ENCODE measurements around the gene TRAPPC3. TPM values are rescaled to one million over a fixed set of nuclear protein-coding genes. Genes with fewer than 3 reads are reported as not detected.

TRAPPC3 gene
- total RNA-seq, 1 donor from 2014 or later, result 52.0 TPM

DNA sequence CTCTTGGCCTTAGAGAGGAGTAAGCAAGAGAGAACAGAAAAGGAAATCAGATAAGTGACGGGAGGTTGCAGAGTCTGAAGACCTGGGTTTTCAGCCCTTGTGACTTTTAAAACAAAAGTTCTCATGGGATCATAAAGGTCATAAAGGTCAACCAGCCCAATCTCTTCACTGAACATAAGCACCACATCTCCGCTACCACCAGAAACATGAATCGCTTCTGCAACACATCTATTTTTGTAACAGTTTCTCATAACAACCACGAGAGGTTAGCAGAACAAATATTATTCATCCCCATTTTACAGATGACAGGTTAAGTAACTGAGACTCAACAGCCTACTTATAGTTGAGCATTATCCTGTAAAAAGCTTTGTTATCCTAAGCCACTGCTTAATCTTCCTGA, 5.9 kb downstream of the TRAPPC3 start:
- DNase-seq (ENCODE audit: low spot score in 2 of 2), result no peak
- H3K36me3 ChIP-seq, result peaks cover 6 to 7% of the 10 kb centered on the region in 2 donors
- intact Hi-C loops (cut with DNase I), result no loop called here
- H3K27me3 ChIP-seq, result no peaks in the 10 kb centered on the region
- peaks cover 7 to 19% of the 10 kb centered on the region in 2 donors for H3K4me1 ChIP-seq
- no peaks in the 10 kb centered on the region for H3K9me3 ChIP-seq
- TF ChIP-seq, protein P1, sequence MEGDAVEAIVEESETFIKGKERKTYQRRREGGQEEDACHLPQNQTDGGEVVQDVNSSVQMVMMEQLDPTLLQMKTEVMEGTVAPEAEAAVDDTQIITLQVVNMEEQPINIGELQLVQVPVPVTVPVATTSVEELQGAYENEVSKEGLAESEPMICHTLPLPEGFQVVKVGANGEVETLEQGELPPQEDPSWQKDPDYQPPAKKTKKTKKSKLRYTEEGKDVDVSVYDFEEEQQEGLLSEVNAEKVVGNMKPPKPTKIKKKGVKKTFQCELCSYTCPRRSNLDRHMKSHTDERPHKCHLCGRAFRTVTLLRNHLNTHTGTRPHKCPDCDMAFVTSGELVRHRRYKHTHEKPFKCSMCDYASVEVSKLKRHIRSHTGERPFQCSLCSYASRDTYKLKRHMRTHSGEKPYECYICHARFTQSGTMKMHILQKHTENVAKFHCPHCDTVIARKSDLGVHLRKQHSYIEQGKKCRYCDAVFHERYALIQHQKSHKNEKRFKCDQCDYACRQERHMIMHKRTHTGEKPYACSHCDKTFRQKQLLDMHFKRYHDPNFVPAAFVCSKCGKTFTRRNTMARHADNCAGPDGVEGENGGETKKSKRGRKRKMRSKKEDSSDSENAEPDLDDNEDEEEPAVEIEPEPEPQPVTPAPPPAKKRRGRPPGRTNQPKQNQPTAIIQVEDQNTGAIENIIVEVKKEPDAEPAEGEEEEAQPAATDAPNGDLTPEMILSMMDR (IDR thresholded peaks at IDR 0.05), result no peak
- H3K4me3 ChIP-seq, result no peak overlapping the region
- no peak overlapping the region for H3K27ac ChIP-seq

DNA sequence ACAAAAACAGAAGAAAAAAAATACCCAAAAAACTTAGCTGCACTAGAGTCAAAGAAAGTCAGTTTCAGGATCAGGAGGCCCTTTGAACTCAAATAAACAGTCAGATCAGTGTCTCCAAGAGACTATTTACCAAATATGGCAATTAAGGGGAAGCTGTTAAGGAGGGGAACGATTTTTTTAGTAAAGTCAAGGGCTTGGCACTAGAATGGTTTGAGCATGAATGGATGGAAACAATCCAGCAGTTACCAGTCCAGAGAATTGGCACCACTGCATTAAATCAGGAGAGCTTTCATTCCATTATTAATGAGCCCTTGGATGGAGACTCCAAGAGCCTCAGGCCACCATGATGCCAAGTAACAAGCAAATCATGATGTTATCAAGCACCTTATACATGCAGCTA, 7.2 kb downstream of the TRAPPC3 start:
- Histone ChIP-seq H3K4me3 (no peak overlapping the region), H3K9me3 (no peaks in the 10 kb centered on the region), H3K27ac (peak overlapping the region; percentile 23 to 59), H3K27me3 (no peaks in the 10 kb centered on the region), H3K36me3 (peaks cover 13 to 16% of the 10 kb centered on the region in 2 donors), H3K4me1 (peaks cover 2 to 9% of the 10 kb centered on the region in 2 donors)
- intact Hi-C loops (cut with DNase I), result no loop called here
- TF ChIP-seq, protein P1 (IDR thresholded peaks at IDR 0.05), result no peak
- DNase-seq (ENCODE audit: low spot score in 2 of 2), result no peak

DNA sequence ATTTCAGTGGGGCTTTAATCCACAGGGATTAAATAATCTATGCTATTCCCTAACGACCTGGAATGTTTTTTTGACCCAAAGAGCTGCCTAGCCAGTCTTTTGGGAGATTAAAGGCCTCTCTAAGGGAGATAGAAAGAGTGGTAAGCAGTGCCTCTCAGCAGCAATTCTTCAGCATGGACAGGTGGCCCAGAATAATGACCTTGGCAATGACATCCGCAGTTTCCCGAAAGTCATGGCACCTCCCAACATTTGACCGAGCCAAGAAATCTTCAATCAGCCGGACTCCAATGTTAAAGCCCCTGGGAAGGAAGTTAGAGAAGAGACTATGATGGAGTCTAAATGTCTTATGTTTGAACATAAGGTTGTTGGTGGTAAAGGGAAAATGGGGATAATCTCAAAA, 9.8 kb downstream of the TRAPPC3 start:
- TF ChIP-seq, protein P1 (IDR thresholded peaks at IDR 0.05), result no peak
- no peak for DNase-seq (ENCODE audit: low spot score in 2 of 2)
- H3K27me3 ChIP-seq, result no peaks in the 10 kb centered on the region
- intact Hi-C loops (cut with DNase I), result no loop called here
- no peak overlapping the region for H3K4me3 ChIP-seq
- H3K4me1 ChIP-seq, result peaks cover 8 to 33% of the 10 kb centered on the region in 2 donors
- peak overlapping the region; percentile 0 to 59 for H3K27ac ChIP-seq
- H3K36me3 ChIP-seq, result peaks cover 13 to 16% of the 10 kb centered on the region in 2 donors
- no peaks in the 10 kb centered on the region for H3K9me3 ChIP-seq

DNA sequence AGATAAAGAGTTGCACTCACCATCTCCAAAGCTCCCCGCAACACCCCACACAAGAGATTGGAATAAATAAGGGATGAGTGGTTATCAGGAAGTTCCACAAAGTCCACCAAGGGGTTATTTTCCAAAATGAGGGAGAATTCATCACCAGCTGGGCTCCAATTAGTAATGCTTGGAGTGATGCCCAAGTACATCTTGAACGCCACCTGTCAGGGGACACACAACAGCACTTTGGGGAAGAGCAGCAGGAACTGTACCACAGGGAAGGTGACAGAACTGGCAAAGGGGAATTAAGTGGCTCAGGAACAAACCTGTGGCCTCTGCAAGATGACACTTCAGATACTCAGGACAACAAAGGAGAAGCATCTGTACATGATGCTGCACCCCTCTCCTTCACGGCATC, 11.5 kb downstream of the TRAPPC3 start:
- Histone ChIP-seq H3K27me3 (no peaks in the 10 kb centered on the region), H3K27ac (peak overlapping the region; percentile 85 to 91), H3K36me3 (peaks cover 13 to 16% of the 10 kb centered on the region in 2 donors), H3K4me3 (no peak overlapping the region), H3K4me1 (peaks cover 8 to 37% of the 10 kb centered on the region in 2 donors), H3K9me3 (no peaks in the 10 kb centered on the region)
- DNase-seq (ENCODE audit: low spot score in 2 of 2), result no peak
- intact Hi-C loops (cut with DNase I), result no loop called here
- TF ChIP-seq, protein P1 (IDR thresholded peaks at IDR 0.05), result no peak

DNA sequence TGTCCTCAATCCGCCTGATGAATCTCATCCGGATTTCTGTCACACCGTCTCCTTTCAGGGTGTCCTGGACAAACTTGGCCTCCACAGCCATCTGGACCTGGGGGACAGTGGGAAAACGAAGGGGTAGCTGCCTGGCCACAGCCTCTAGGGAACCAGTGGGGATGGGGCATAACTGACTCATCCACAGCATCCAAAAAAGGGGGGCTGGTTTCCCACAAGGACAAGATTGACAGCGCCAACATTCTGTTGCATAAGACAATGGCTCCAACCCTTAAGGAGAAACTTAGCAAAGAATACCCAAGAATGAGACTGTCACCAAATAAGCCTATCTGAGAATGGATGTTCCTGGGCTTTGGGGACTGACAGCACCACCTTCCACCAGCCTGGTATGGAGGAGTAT, 12.1 kb downstream of the TRAPPC3 start:
- Histone ChIP-seq H3K4me1 (peaks cover 8 to 37% of the 10 kb centered on the region in 2 donors), H3K27me3 (no peaks in the 10 kb centered on the region), H3K9me3 (no peaks in the 10 kb centered on the region), H3K27ac (peak overlapping the region; percentile 85 to 91), H3K36me3 (peaks cover 13 to 16% of the 10 kb centered on the region in 2 donors), H3K4me3 (no peak overlapping the region)
- TF ChIP-seq, protein P1 (IDR thresholded peaks at IDR 0.05), result no peak
- DNase-seq (ENCODE audit: low spot score in 2 of 2), result no peak
- intact Hi-C loops (cut with DNase I), result no loop called here

DNA sequence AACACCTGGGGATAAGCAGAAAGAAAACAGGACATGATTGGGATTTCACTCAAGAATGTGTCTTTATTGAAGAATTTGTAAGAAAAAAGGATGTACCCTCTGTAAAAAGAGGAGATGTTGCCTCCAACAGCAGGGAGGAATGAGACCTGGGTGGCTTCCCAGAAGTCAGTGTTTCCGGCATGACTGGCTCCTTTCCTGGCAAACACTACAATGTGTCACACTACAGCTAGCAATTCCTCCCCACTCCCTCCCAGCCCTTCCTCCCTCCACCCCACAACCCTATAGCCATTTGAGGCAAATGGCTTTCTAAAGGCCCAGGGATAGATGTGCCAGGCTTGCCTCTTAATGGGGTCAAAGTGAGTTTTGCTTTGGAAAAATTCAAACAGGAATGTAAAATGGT, 12.8 kb downstream of the TRAPPC3 start:
- H3K27ac ChIP-seq, result peak overlapping the region; percentile 85 to 91
- intact Hi-C loops (cut with DNase I), result no loop called here
- H3K4me3 ChIP-seq, result no peak overlapping the region
- H3K9me3 ChIP-seq, result no peaks in the 10 kb centered on the region
- DNase-seq (ENCODE audit: low spot score in 2 of 2), result peak in 1 of 2 donors; percentile 93
- H3K36me3 ChIP-seq, result peaks cover 13 to 16% of the 10 kb centered on the region in 2 donors
- H3K27me3 ChIP-seq, result no peaks in the 10 kb centered on the region
- H3K4me1 ChIP-seq, result peaks cover 8 to 31% of the 10 kb centered on the region in 2 donors
- TF ChIP-seq, protein P1 (IDR thresholded peaks at IDR 0.05), result no peak
